ENCODE data around the gene GLT8D2. TPM values are rescaled to one million over a fixed set of nuclear protein-coding genes. Genes with fewer than 3 reads are reported as not detected.

The GLT8D2 gene
- total RNA-seq, 2 experiments from 2014 or later, result not detected

DNA sequence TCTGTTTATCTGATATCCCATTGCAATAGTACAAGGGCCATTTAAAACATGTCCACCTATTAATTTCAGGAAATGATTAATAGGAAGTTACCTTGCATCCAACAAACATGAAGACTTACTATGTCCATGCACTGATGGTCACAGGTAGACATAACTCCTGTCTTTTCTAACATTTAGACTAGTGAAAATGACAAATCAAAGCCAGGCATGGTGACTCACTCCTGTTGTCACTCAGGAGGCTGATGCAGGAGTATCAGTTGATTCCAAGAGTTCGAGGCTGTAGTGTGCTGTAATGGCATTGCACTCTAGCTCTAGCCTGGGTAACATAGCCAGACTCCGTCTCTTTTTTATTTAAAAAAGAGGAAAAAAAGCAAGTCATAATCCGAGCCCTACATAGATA is 105.0 kb downstream of the GLT8D2 start:
- H3K27me3 Mint-ChIP-seq, result no peaks in the 10 kb centered on the region
- Histone ChIP-seq H3K27me3 (ENCODE audit: control insufficient read depth in 1 of 2, insufficient read depth in 2 of 2, low read length in 2 of 2) (no peaks in the 10 kb centered on the region), H3K9me3 (ENCODE audit: control insufficient read depth in 1 of 2, insufficient read depth in 1 of 2, low read length in 2 of 2) (peaks cover 0 to 3% of the 10 kb centered on the region in 2 experiments), H3K4me1 (ENCODE audit: insufficient read depth, low read length) (no peaks in the 10 kb centered on the region), H3K4me3 (ENCODE audit: low read length) (no peak overlapping the region), H3K27ac (ENCODE audit: low read depth in 1 of 2, low read length in 2 of 2) (no peak overlapping the region), H3K36me3 (ENCODE audit: insufficient read depth, low read length) (peaks cover 96% of the 10 kb centered on the region)
- TF ChIP-seq, protein P1, sequence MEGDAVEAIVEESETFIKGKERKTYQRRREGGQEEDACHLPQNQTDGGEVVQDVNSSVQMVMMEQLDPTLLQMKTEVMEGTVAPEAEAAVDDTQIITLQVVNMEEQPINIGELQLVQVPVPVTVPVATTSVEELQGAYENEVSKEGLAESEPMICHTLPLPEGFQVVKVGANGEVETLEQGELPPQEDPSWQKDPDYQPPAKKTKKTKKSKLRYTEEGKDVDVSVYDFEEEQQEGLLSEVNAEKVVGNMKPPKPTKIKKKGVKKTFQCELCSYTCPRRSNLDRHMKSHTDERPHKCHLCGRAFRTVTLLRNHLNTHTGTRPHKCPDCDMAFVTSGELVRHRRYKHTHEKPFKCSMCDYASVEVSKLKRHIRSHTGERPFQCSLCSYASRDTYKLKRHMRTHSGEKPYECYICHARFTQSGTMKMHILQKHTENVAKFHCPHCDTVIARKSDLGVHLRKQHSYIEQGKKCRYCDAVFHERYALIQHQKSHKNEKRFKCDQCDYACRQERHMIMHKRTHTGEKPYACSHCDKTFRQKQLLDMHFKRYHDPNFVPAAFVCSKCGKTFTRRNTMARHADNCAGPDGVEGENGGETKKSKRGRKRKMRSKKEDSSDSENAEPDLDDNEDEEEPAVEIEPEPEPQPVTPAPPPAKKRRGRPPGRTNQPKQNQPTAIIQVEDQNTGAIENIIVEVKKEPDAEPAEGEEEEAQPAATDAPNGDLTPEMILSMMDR (IDR thresholded peaks at IDR 0.05), result no peak
- intact Hi-C loops (cut with DNase I, micrococcal nuclease), result no loop called here
- DNase-seq (no peak), ATAC-seq (ENCODE audit: poor library complexity) (no peak)
- ChIA-PET POLR2A (interaction anchor here (0.7 kb wide), 1 partner anchor 16 kb away, joined by 4 read pairs; no protein-coding TSS in a partner anchor), CTCF (no interaction called here)
- H3K4me1 Mint-ChIP-seq (ENCODE audit: low read depth), result peaks cover 10% of the 10 kb centered on the region
- H3K27ac Mint-ChIP-seq, result no peak overlapping the region
- H3K4me3 Mint-ChIP-seq, result no peak overlapping the region
- H3K9me3 Mint-ChIP-seq, result no peaks in the 10 kb centered on the region
- peaks cover 100% of the 10 kb centered on the region for H3K36me3 Mint-ChIP-seq (ENCODE audit: low read depth)

Other genes with a start within 250 kb of the GLT8D2 start
- 1 to 10 TPM; 3.5 to 4.0 TPM for gene NT5DC3, start 209.0 kb downstream of the GLT8D2 start, total RNA-seq
- gene HSP90B1, start 119.8 kb downstream of the GLT8D2 start, total RNA-seq, result 100 to 1,000 TPM; 201 to 212 TPM
- 10 to 100 TPM; 27.5 to 29.6 TPM for gene TDG, start 84.3 kb downstream of the GLT8D2 start, total RNA-seq
- 10 to 100 TPM; 11.2 to 15.1 TPM for gene HCFC2, start 14.3 kb upstream of the GLT8D2 start, total RNA-seq
- gene NFYB, start 88.0 kb upstream of the GLT8D2 start, total RNA-seq, result 10 to 100 TPM; 12.8 to 14.6 TPM
- 10 to 100 TPM; 24.6 to 27.2 TPM for gene TXNRD1, start 165.6 kb upstream of the GLT8D2 start, total RNA-seq

Data from CD4-positive, alpha-beta T cell (primary cell).